ENCODE measurements around the gene TGFBI.

Gene TGFBI

GRCh38 chr5:135988546-135988945 lies 40.2 kb upstream of the TGFBI start:
- H3K4me3 ChIP-seq (ENCODE audit: low read depth, low read length), result no peak overlapping the region
- no peak for TF ChIP-seq CTCF (IDR thresholded peaks at IDR 0.05; ENCODE audit: low read depth, low read length)

- no peak overlapping the region for H3K4me3 ChIP-seq (ENCODE audit: low read depth, low read length)
- TF ChIP-seq CTCF (IDR thresholded peaks at IDR 0.05; ENCODE audit: low read depth, low read length), result no peak
Measured at GRCh38 chr5:135989686-135990085, 39.1 kb upstream of the TGFBI start.

GRCh38 chr5:135990528-135991255 lies 38.1 kb upstream of the TGFBI start:
- no peak for TF ChIP-seq CTCF (IDR thresholded peaks at IDR 0.05; ENCODE audit: low read depth, low read length)
- no peak overlapping the region for H3K4me3 ChIP-seq (ENCODE audit: low read depth, low read length)

GRCh38 chr5:135991429-135991828 lies 37.4 kb upstream of the TGFBI start:
- no peak overlapping the region for H3K4me3 ChIP-seq (ENCODE audit: low read depth, low read length)
- no peak for TF ChIP-seq CTCF (IDR thresholded peaks at IDR 0.05; ENCODE audit: low read depth, low read length)

GRCh38 chr5:135993335-135993879 lies 35.4 kb upstream of the TGFBI start:
- H3K4me3 ChIP-seq (ENCODE audit: low read depth, low read length), result peak overlapping the region; percentile 25
- no peak for TF ChIP-seq CTCF (IDR thresholded peaks at IDR 0.05; ENCODE audit: low read depth, low read length)

GRCh38 chr5:135993880-135994636 lies 34.7 kb upstream of the TGFBI start:
- TF ChIP-seq CTCF (IDR thresholded peaks at IDR 0.05; ENCODE audit: low read depth, low read length), result no peak
- peak overlapping the region; percentile 25 for H3K4me3 ChIP-seq (ENCODE audit: low read depth, low read length)

- no peak overlapping the region for H3K4me3 ChIP-seq (ENCODE audit: low read depth, low read length)
- TF ChIP-seq CTCF (IDR thresholded peaks at IDR 0.05; ENCODE audit: low read depth, low read length), result no peak
Measured at GRCh38 chr5:135995976-135996375, 32.8 kb upstream of the TGFBI start.
